HuH-7.5 (cell line): Measurements from ENCODE around the gene NDRG3.
"Not testable (repeated sequence)": the region's sequence is repeated elsewhere in the genome, so short reads cannot be mapped to it uniquely, and the experiment has no call there.

Experiments used
- DNase-seq: peaks from one replicate; pipeline ENCODE4 v3.0.0; 2011; ENCODE audit warnings: low spot score

Gene NDRG3

DNA sequence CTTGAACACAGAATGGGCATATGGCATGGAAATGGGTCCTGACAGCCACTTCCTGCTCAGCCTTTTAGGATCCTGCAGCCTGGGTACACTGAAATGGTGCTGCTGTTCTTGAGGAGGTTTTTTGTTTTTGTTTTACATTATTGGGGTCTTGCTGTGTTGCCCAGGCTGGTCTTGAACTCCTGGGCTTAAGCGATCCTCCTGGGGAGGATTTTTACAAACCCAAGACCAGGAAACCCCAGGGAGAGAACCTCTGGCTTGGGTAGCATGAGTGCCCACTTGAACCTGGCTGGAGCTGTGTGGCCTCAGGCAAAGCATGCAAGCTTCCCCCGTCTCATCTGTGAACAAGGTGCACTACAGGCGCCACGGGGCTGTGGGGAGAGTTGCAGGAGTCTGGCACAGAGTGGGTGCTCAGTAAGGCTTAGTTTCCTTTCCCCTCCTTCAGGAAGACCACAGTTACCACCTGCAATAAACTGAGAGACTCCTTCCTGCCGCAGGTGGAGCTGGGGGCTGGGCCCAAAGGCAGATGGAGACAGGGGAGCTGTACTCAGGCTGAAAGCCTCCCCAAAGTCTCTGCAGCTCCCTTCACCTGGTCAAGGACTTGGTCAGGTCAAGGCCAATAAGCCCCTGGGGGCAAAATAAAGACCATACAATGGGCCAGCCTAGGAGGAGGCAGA lies 101.7 kb downstream of the NDRG3 start:
- DNase-seq, result no peak

DNA sequence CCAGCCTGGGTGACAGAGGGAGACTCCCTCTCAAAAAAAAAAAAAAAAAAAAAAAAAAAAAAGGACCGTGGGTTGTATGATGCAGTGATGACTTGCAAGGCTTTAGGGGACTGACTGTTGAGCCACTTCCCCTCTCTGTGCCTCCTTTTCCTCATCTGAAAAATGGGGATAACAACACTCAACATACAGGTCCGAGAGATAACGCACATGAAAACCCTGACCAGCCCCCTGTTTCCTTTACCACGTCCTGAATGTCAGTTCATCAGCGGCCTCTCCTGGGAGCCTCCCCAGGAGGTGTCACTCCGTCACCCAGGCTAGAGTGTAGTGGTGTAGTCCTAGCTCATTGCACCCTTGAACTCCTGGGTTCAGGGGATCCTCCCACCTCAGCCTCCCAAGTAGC lies 103.8 kb downstream of the NDRG3 start:
- DNase-seq, result no peak

DNA sequence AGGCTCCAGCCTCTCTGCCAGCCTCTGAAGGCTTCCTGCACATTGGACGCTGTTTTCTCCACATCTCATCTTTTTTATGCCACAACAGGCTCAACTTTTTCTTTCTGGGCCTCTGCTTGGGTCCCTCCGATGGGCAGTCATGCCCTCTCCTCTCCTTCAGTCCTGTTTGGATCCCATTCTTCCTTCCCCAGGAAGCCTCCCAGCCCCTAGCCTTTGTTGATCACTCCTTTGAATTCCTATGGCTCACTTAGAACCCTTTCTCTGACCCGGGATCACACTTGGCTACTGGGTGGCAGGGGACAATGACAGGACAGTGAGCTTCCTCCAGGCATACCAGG lies 104.4 kb downstream of the NDRG3 start:
- DNase-seq, result no peak

DNA sequence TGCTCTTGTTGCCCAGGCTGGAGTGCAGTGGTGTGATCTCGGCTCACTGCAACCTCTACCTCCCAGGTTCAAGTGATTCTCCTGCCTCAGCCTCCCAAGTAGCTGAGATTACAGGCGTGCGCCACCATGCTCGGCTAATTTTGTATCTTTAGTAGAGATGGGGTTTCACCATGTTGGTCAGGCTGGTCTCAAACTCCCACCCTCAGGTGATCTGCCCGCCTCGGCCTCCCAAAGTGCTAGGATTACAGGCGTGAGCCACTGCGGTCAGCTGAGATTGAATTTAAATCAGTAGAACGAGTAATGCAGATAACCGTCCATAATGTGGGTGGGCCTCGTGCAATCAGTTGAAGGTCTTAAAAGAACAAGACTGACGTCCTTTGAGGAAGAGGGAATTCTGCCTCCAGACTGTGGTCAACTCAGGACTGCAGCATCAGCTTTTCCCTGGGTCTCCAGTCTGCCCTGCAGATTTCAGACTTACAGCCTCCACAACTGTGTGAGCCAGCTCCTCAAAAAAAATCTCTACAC lies 107.0 kb downstream of the NDRG3 start:
- DNase-seq, result not testable (repeated sequence)

DNA sequence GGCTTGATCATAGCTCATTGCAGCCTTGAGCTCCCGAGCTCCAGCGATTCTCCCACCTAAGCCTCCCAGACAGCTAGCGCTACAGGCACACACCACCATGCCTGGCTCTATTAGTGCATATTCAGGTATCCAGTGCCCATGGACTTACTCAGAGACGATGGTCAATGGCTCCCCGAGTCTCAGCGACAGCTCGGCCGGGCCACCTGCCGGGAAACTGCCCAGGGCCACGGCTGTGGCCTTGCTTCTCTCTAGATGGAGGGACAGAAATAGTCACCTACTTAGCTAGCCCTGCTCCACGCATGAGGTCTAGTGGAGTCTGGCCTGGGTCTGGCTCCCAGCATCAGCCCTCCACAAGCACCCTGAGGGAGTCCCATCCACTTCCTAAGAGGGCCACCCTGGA lies 111.5 kb downstream of the NDRG3 start:
- DNase-seq, result no peak

DNA sequence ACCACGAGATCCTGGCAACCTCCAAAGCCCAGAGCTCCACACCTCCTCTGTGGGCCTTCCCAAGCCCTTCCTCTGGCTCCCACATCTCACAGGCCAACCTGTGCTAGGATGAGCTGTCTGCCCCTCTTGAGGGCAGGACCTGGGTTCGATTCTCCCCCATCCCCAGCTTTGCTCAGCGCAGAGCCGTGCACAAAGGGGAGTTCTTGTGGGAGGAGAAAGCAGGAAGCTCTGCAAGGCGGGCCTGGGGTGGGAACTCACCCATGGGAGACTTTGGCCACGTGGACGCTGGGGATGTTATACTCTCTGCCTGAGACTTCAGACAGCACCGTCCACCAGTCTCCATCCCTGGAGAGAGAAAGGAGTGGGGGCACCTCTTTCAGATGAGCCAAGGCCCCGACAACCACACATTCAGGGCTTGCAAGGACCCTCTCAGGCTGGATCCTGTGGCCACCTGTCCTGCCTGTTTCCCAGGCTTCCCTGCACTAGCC lies 112.6 kb downstream of the NDRG3 start:
- DNase-seq, result no peak

DNA sequence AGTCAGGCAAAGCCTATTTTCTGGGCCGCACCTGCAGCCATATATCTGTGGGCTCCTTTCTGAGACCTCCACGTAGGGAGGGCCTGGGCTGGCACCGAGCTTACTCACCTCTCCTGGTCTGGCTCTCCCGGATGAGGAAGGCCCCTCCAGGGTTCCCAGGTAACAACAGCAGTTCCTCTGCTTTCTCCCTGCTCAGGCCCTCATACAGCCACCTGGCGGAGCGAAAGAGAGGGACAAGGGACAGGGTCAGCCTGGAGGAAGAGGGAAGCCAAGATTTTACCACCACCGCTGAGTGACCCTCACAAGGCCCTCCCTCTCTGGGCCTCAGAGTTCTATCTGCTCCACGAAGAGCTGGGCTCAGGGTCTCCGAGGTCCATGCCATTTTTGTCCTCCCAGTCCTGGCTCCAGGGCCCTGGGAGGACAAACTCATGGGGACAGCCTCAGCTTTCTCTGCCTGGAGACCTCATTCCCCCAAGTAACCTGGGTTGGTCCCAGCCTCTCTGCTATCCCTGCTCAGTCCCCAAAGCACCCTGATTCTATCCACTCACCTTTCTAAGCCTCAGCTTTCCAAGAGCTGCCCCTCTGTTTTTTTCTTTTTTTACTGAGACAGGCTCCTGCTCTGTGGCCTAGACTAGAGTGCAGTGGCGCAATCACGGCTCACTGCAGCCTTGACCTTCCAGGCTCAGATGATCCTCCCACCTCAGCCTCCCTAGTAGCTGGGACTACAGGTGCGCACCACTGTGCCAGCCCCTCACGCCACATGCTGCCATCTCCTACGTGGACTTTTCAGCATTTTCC lies 113.2 kb downstream of the NDRG3 start:
- DNase-seq, result no peak

DNA sequence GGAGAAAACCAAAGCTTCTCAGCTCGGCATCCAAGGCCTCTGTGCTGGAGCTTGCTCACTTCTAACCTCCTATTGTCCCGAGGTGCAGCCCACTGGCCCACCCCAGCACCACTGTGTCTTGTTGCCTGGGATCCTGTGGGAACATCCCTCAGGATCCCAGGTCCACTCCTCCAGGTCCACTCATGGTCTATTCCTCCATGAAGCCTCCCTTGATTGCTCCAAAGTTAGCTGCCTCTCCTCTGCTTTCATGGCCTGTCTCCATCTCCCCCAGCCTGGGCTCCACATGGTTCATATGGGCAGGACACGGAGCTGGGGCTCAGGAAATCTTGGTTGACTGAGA lies 113.8 kb downstream of the NDRG3 start:
- DNase-seq, result no peak

DNA sequence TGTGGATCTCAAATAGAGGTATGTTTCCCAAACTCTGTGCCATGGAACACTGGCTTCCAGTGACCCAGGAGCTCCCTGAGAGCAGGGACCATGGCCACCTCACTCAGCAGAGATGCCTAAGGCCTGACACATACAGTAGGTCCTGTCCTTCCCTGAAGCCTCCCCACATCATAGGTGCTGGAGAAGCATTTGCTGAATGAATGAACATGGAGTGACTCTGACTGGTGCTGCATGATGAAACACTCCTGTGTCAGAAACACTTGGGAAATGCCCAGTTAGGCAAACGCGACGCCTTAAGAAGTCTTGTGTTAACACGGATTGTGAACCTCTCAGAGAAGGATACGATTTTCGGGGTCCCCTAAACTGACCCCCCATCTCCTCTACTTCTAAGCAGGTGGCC lies 114.2 kb downstream of the NDRG3 start:
- no peak for DNase-seq

DNA sequence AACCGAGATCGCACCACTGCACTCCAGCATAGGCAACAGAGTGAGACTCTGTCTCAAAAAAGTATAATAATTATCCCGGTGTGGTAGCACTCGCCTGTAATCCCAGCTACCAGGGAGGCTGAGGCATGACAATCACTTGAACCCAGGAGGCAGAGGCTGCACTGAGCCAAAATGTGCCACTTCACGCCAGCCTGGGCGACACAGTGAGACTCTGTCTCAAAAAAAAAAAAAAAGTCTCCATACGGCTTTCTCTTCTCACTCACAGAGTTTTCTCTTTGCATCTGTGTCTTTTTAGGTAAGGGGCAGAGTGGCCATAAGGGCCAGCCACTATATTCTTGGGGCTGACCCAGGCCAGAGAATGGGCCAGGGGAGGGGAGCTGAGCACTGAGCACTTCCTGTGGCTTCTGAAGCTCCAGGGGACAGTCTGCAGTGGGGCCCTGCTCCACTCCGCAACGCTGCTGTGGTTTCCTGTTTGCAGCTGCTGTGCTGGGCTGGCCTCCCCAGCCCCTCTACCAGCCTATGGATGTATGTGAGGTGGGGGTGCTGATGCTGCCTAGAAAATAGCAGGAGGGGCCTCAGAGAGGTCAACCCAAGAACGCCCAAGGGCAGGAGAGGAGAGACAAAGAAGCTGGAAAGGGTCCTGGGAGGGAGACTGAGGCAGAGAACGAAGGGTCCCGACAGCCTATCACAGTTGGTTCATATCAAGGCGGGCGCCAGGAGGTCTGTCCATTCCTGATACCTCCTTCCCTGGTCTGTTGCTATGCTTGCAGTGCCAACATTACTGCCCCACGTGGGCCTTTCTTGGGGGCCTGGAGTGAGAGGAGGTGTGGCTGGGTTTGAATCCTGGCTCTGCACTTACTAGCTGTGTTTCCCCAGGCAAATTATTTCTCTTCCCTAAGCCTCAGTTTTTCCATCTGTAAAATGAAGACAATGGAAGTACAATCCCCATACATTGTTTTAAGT lies 115.9 kb downstream of the NDRG3 start:
- DNase-seq, result no peak

DNA sequence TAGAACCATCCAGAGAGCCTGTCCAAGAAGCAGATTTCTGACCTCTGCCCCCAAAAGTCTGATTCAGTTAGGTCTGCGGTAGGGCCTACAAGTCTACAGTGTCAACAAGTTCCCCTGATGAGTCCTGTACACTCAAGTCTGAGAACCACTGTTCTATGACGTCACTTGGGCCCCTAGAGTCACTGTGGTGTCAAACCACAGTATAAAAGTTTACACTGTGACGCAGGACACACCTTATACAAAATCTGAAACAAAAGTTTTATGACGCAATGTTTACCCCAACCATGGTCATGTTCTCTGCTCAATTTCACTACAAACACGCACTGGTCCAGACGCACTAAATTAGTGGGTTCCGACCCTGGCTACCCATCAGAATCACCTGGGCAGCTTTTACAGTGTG lies 117.8 kb downstream of the NDRG3 start:
- DNase-seq, result no peak

DNA sequence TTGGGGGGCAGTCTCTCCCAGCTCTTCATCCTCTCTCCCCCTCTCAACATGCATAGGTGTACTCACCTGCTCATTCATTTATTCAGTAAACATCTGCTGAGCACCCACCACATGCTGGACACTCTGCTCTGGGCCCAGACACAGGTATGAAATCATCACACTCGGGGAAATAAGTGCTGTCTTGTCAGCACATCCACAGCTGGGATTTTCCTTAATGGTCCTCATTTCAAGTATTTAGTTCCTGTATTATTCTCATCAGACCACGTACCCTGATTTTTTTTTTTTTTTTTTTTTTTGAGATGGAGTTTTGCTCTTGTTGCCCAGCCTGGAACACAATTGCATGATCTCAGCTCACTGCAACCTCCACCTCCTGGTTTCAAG lies 121.0 kb downstream of the NDRG3 start:
- DNase-seq, result no peak

DNA sequence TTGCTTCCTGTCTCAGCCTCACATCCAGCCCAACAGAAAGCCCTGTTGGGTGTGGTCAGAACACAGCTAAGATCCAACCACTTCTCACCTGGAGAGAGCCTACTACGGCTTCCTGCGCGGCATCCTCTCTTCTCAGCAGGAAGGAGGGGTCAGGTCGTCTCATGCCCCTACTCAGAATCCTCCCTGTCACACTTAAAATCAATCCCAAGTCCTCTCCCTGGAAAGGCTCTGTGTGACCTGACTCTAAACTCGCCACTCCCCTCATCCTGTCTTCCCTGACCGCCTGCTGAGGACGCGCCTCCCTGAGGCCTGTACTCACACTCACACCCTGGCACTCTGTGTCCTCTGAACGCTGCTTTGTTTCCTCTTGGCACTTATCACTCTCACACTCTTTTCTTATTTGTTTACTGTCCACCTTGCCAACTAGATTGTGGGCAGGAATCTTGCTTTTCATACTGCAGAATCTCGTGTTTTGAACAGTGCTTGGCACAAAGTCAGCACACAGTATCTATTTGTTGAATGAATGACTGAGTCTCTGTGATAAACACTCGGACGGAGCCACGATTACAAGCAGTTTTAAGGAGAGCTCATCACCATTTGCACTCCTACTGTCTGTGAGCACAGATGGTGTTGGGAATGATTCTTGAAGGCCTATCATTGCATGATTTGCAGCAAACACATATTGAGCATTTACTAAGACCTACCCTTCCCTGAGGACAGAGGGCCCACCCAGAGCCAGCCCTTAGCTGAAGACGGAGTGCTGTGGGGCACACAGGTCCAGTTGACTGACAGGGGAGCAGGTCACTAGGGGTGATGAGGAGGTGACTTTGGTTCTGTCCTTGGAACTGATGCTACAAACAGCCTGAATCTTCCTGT lies 121.6 kb downstream of the NDRG3 start:
- DNase-seq, result no peak

DNA sequence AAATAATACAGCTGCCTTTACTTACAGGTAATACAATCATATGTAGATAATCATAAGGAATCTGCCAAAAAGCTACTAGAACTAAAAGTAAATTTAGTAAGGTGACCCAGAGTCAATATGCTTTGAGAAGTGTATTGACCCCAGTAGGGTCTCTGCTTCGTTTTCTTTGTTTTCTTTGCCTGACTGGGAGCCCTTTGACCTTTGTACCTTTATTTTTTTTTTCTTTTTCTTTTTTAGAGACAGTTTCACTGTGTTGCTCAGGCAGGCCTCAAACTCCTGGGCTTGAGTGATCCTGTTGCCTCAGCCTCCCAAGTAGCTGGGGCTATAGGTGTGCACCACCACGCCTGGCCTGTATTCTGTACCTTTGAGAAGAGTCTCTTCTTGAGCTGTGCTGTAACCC lies 122.4 kb downstream of the NDRG3 start:
- no peak for DNase-seq

DNA sequence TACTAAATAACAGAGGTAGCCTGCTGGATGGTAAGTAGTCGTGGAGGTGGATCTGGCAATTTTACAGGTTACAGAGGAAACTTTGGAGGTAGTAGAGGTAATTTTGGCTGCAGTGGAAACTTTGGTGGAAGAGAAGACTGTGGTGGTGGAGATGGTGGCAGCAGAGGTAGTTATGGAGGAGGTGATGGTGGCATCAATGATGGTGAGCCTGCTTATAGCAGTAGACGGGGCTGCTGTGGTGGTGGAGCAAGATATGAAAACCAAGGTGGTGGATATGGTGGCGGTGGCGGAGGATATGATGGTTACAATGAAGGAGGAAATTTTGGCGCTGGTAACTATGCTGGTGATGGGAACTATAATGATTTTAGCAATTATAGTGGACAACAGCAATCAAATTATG lies 125.0 kb downstream of the NDRG3 start:
- DNase-seq, result no peak

DNA sequence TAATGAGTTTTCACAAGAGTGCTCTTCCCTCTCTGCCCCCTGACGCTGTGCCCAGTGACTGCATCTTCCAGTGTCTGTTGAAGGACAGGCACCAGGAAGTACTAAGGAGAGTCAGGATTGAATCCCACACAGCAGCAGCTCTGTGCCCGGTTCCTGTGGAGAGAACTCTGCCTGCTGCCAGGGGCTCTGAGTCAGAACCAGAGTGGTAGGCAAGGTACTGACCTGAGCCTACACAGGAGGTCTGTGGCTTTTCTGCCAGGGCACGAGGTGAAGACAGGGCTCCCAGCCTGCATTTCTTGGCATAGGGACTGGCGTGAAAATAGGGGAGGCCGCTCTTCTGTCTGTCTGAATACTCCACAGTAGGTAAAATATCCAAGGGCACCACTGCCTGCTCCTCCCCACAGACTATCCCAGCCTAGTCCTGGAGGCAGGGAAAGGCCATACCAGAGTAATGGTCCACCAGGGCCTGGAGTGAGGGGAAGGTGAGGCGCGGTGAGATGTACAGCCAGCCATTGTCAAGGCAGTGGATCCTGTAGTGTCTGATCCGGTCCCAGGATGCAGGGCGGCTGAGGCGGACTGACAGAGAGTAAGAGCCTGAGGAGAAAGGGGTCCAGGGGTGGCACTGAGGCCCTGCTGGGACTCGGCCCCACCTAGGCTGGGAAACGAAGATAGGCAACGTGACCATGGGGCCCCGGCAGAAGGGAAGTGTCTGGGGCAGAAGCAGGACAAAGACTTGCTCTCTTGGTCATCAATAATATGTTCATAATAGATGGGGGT lies 130.9 kb downstream of the NDRG3 start:
- no peak for DNase-seq

DNA sequence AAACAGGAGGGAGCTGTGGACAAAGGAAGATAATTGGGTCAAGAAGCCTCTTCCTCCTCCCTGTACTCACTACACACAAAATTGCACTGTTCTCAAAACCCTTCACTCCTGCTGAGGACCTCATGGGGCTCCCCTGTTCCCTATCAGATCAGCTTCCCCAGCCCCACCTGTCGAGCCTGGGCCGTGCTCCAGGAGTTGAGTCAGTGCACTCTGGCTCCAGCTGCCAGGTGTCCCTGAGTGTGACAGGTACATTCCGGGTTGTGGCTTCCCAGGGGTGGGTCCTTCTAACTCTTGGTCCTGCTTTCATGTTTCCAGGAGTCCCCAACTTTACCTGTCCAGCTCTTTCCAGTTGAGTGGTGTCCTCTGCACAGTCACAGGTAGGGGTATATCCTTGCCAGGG lies 131.9 kb downstream of the NDRG3 start:
- no peak for DNase-seq

DNA sequence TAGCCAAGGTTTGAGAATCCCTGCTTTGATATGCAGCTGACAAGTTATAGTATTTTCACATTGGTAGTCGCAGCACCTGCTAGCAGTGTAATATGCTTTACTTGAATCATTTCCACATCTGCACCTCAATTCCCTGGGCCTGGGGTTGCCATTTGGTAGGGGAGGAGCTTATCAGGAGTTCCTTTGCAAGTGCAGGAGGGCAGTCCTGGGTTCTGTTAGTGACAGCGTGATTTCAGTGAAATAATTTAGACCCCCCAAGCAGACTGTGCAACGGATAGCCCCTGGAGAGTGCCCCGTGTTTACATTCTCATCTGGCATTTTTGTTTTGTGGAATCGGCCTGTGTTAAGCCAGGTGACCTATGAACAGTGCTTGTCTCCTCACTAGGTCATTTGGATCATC lies 134.3 kb downstream of the NDRG3 start:
- no peak for DNase-seq

DNA sequence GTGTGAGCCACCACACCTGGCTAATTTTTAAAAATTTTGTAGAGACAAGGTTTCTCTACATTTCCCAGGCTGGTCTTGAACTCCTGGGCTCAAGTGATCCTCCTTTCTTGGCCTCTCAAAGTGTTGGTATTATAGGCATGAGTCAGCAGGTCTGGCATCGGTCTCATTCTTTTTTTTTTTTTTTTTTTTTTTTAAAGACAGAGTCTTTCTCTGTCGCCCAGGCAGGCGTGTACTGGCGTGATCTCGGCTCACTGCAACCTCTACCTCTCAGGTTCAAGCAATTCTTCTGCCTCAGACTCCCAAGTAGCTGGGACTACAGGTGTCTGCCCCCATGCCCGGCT lies 137.5 kb downstream of the NDRG3 start:
- DNase-seq, result not testable (repeated sequence)

DNA sequence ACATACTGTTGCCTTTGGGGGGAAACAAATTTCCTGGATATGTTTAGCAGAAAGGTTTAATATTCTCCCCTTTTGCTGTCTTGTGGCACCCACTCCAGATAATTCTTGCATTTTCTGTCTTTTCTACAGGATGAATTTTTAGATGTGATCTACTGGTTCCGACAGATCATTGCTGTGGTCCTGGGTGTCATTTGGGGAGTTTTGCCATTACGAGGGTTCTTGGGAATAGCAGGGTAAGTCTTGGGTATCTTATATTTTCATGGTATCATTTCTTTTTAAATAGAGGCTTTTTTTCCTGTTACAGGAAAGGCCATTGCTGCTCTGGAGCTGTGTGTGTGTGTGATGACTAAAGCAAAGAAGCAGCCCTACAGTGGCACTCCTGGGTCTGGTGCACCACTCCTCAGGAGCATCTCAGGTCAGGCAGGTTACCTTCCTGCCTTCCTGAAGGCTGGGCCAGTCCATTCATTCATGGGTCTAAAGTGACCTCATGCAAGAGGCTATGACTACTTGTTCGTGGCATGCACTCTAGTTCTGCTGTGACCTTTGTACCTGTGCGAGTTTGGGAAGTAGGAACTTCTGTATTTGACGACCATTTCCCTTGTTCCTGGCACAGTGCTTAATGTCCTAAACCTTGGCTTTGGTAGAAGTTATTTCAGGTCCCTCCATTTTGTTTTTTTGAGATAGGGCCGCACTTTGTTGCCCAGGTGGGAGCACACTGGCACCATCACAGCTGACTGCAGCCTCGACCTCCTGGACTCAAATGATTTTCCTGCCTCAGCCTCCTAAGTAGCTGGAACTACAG lies 138.1 kb downstream of the NDRG3 start:
- peak; percentile 48 for DNase-seq
